ENCODE results near the gene CIB2.
A peak's percentile ranks its signal among the peaks of the same experiment; 100 is the strongest.

CIB2 gene

DNA sequence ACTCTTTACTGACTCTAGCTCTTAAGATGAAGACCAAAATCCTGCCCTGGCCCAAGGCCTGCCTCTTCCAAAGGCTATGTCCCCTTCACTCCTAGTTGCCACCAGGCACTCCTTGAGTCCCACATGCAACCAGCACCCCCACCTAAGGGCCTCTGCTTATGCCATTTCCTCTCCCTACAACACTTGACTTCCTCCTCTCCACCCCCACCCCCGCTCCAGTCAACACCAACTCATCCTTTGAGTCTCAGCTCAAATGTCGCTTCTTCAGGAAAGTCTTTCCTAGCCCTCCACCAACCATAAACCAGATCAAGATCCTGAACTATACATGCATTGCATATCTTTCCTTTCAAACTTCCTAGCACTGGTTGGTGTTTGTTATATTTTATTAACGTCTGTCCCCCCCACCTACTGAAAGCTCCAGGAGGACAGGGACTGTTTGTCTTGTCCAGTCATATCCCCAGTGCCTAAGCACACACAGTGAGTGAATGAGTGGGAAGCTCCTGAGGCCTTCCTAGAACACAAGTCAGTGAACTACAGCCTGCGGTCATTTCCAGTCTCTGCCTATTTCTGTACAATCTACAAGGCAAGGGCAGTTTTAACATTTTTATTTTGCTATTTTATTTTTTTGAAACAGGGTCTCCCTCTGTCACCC lies 61.1 kb downstream of the CIB2 start:
- no peak for DNase-seq (ENCODE audit: low read depth)
- TF ChIP-seq, protein P1, sequence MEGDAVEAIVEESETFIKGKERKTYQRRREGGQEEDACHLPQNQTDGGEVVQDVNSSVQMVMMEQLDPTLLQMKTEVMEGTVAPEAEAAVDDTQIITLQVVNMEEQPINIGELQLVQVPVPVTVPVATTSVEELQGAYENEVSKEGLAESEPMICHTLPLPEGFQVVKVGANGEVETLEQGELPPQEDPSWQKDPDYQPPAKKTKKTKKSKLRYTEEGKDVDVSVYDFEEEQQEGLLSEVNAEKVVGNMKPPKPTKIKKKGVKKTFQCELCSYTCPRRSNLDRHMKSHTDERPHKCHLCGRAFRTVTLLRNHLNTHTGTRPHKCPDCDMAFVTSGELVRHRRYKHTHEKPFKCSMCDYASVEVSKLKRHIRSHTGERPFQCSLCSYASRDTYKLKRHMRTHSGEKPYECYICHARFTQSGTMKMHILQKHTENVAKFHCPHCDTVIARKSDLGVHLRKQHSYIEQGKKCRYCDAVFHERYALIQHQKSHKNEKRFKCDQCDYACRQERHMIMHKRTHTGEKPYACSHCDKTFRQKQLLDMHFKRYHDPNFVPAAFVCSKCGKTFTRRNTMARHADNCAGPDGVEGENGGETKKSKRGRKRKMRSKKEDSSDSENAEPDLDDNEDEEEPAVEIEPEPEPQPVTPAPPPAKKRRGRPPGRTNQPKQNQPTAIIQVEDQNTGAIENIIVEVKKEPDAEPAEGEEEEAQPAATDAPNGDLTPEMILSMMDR (IDR thresholded peaks at IDR 0.05; ENCODE audit: low read depth, low read length, missing control alignments): no peak
- H3K4me3 ChIP-seq (ENCODE audit: low read depth, low read length): no peak overlapping the region
- in situ Hi-C loops (cut with HindIII; ENCODE audit: low sequenced_read_pairs): no loop called here

DNA sequence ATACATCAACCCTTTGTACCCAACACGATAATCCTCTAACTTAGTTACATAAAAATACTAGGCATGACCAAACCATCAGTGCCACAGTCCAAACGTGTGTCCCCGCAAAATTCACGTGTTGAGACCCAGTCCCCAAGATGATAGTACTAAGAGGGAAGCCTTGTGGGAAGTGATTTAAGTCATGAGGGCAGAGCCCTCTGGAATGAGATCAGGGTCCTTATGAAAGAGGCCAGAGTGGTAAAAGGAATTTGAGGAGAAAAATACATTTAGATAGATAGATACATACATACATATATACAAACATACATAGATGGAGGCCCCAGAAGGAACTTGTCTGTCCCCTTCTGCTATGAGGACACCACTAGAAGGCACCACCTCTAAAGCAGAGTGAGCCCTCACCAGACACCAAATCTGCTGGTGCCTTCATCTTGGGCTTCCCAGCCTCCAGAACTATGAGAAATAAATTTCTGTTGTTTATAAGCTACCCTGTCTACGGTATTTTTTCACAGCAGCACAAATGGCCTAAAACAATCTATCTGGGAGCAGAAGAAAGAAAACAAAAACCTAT lies 61.7 kb downstream of the CIB2 start:
- TF ChIP-seq, protein P1 (IDR thresholded peaks at IDR 0.05; ENCODE audit: low read depth, low read length, missing control alignments): no peak
- in situ Hi-C loops (cut with HindIII; ENCODE audit: low sequenced_read_pairs): no loop called here

DNA sequence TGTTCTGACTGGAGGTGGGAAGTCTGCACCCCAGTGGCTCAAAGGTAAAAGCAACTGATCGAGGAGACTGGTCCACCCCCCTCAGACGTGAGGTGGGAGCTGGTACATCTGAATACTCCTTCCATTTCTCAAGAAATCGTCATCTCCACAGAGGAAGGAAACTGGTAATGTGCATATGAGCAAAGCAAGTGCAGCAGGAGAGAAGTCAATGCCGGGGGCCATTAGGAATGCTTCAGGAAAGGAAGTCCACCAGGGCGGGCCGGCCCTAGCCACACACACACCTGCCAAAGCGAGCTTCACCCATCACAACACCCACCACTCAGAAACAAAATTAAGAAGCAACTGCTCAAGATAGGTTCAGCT lies 62.2 kb downstream of the CIB2 start:
- DNase-seq (ENCODE audit: low read depth): no peak
- in situ Hi-C loops (cut with HindIII; ENCODE audit: low sequenced_read_pairs): no loop called here
- no peak overlapping the region for H3K4me3 ChIP-seq (ENCODE audit: low read depth, low read length)
- TF ChIP-seq, protein P1 (IDR thresholded peaks at IDR 0.05; ENCODE audit: low read depth, low read length, missing control alignments): no peak

More for the DNA sequence above, 61.7 kb downstream of the CIB2 start:
- DNase-seq (ENCODE audit: low read depth): no peak
- H3K4me3 ChIP-seq (ENCODE audit: low read depth, low read length): no peak overlapping the region

DNA sequence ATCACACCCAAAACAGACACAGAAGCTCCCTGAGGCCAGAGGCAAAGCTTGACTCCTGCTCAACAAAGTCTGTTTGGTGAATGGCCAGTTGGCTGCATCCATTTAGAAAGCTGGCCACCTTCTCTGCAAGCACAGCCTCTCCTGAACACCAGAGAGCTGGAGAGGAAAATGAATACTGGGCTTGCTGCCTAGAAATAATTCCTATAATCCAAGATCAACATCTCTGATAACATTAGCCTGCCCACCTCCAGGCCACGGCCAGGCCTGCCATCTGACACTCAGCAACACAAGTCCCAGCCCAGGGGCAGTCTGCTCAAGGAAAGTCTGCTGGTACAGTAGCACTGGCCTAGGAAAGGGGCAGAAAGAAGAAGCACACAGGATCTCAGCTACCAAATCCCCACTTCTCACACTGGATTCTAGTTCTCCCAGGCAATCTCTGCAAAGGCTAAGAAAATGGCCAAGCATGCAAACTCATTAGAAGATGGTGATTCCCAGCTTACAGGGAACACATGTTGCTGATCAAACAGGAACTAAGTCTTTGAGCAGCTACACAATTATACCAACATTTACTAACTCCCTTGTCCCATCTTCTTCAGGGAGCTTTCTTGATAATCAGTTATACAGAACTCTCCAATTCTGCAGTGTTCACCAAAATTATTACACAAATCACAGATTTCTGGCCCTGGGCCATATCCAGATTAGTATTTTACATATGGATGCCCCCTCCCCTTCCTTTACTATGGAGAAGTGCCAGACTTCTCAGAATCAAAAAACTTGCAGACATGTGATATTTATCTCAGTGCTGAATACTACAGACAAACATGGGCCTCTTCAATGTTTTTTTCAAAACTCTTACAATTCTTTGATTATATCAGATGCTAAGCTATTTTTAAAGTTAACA lies 63.7 kb downstream of the CIB2 start:
- in situ Hi-C loops (cut with HindIII; ENCODE audit: low sequenced_read_pairs): no loop called here
- H3K4me3 ChIP-seq (ENCODE audit: low read depth, low read length): no peak overlapping the region
- DNase-seq (ENCODE audit: low read depth): peak; percentile 59
- TF ChIP-seq, protein P1 (IDR thresholded peaks at IDR 0.05; ENCODE audit: low read depth, low read length, missing control alignments): no peak

DNA sequence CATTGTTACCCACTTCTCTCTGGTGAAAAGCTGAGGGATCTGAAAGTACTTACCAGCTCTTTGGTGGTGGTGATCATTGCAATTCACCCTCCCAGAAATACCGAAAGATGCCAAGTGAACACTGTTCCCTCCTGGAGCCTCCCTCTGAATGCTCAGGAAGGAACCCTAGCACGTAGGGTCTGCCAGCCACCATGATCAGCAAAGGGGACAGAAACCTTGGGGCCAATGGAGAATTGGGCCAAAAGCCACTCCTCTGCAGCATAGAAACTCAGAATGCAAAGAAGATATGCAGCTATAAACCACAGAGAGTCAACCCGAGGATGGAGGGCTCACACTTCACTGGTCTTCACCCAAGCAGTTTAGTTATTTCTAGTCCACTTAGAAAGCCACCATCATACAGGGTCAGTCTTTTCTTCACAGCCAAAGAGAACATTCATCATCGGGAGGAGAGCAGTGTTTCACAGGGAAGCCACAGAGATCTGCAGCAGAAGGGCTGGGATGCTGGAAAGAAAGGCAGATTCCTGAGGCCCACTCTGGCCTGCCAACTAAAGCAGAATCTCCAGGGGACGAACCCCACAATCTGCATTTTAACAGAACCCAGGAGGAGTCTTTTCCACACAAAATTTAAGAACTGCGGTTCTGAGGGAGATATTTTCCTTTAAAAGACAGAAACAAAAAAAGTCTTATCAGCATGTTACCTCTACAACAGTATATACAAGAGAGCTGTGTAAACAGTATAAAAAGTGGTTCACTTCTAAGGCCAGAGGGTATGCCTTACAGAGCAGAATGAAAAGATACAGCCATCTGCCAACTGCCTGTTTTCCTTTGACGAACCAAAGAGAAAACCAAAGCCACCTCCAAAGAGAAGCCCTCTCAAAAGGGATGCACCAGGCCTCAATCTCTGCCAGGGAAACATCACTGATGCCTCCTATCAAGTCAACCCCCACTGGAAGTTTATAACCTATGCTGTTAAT lies 65.0 kb downstream of the CIB2 start:
- TF ChIP-seq, protein P1 (IDR thresholded peaks at IDR 0.05; ENCODE audit: low read depth, low read length, missing control alignments): no peak
- H3K4me3 ChIP-seq (ENCODE audit: low read depth, low read length): no peak overlapping the region
- in situ Hi-C loops (cut with HindIII; ENCODE audit: low sequenced_read_pairs): no loop called here
- DNase-seq (ENCODE audit: low read depth): peak; percentile 90
